Smooth muscle cell (in vitro differentiated cells): ENCODE data around the gene GALNS. TPM values are rescaled to one million over a fixed set of nuclear protein-coding genes. Genes with fewer than 3 reads are reported as not detected.
A peak's percentile ranks its signal among the peaks of the same experiment; 100 is the strongest.

Experiments used
- DNase-seq: peaks from one replicate; lab custom pipeline; 2025; ENCODE audit not compliant: unreplicated experiment; lab: John Stamatoyannopoulos, UW
- H2AFZ ChIP-seq: fragments of 200-600 bp; sonication (generic); 2 replicates; pipeline ENCODE4 v1.6.0; 2016; ENCODE audit warnings: antibody characterized with exemption, low read depth, mild to moderate bottlenecking
- H3F3A ChIP-seq: fragments of 200-600 bp; sonication (generic); 2 replicates; pipeline ENCODE4 v1.6.0; 2017; ENCODE audit warnings: antibody characterized with exemption, low read depth
- H3K27ac ChIP-seq: fragments of 200-600 bp; sonication (generic); 2 replicates; pipeline ENCODE4 v1.5.1; 2016; ENCODE audit warnings: low read depth, mild to moderate bottlenecking
- H3K27me3 ChIP-seq: fragments of 200-600 bp; sonication (generic); 2 replicates; pipeline ENCODE4 v1.6.1; 2016; ENCODE audit warnings: low read depth, mild to moderate bottlenecking
- H3K36me3 ChIP-seq: fragments of 200-600 bp; sonication (generic); 2 replicates; pipeline ENCODE4 v1.5.1; 2016; ENCODE audit warnings: low read depth
- H3K4me1 ChIP-seq: fragments of 200-600 bp; sonication (generic); 2 replicates; pipeline ENCODE4 v1.5.1; 2016; ENCODE audit warnings: low read depth
- H3K4me2 ChIP-seq: fragments of 200-600 bp; sonication (generic); 2 replicates; pipeline ENCODE4 v1.6.0; 2016; ENCODE audit warnings: mild to moderate bottlenecking
- H3K4me3 ChIP-seq: fragments of 200-600 bp; sonication (generic); 2 replicates; pipeline ENCODE4 v1.5.1; 2016; ENCODE audit warnings: mild to moderate bottlenecking
- H3K79me2 ChIP-seq: fragments of 200-600 bp; sonication (generic); 2 replicates; pipeline ENCODE4 v1.6.0; 2016; ENCODE audit warnings: low read depth, mild to moderate bottlenecking
- H3K9ac ChIP-seq: fragments of 200-600 bp; sonication (generic); 2 replicates; pipeline ENCODE4 v1.6.0; 2016; ENCODE audit warnings: low read depth
- H3K9me3 ChIP-seq: fragments of 200-600 bp; sonication (generic); replicated peaks from 2 replicates; pipeline ENCODE4 v1.5.1; 2016; ENCODE audit warnings: low read depth
- H4K20me1 ChIP-seq: fragments of 200-600 bp; sonication (generic); 2 replicates; pipeline ENCODE4 v1.6.0; 2016; ENCODE audit warnings: low read depth
- CTCF ChIP-seq: fragments of 200-600 bp; sonication (generic); IDR thresholded peaks from 2 replicates; pipeline ENCODE4 v1.5.1; 2017; ENCODE audit warnings: borderline replicate concordance, mild to moderate bottlenecking, antibody characterized with exemption; ENCODE audit not compliant: insufficient read depth, poor library complexity, severe bottlenecking
- WGBS: methylation state at CpG from one replicate; pipeline ENCODE4 v1.1.7; 2016; ENCODE audit warnings: low lambda C conversion rate; 5-methylcytosine and 5-hydroxymethylcytosine counted together
- polyA plus RNA-seq: library from polyadenylated mRNA; unstranded; fragments of >200 nt; fragmentation: Nextera tagmentation; extraction: Ambion mirVana; gene quantifications from 2 replicates; pipeline ENCODE4 v1.2.1, GENCODE V29; 2016
- total RNA-seq: library from RNA; depleted of rRNA; stranded (reverse); fragments of >200 nt; gene quantifications from 2 replicates; pipeline ENCODE4 v1.2.3, GENCODE V29; 2014

Gene GALNS
- total and polyA plus RNA-seq, 2 experiments from 2014 or later, result 20.8 to 21.3 TPM

GRCh38 chr16:88783391-88784073 is 73.2 kb downstream of the GALNS start:
- H3K27ac ChIP-seq, result peak overlapping the region; percentile 94
- H3K9me3 ChIP-seq, result no peaks in the 10 kb centered on the region
- H3K9ac ChIP-seq, result peak overlapping the region; percentile 94
- H2AFZ ChIP-seq, result no peak overlapping the region
- peak overlapping the region; percentile 91 for H3K4me2 ChIP-seq
- peak overlapping the region; percentile 90 for H3K4me3 ChIP-seq
- peaks cover 53% of the 10 kb centered on the region for H4K20me1 ChIP-seq
- WGBS, result 45% methylated on average over 27 of the region's 27 CpGs
- DNase-seq, result no peak
- peaks cover 62% of the 10 kb centered on the region for H3K79me2 ChIP-seq
- TF ChIP-seq CTCF, result no peak
- no peaks in the 10 kb centered on the region for H3K36me3 ChIP-seq
- no peaks in the 10 kb centered on the region for H3K27me3 ChIP-seq
- peaks cover 6% of the 10 kb centered on the region for H3F3A ChIP-seq
- peaks cover 16% of the 10 kb centered on the region for H3K4me1 ChIP-seq

GRCh38 chr16:88782454-88783390 is 74.0 kb downstream of the GALNS start:
- Histone ChIP-seq H3K4me1 (peaks cover 19% of the 10 kb centered on the region), H3K9ac (peak overlapping the region; percentile 94), H3F3A (peaks cover 6% of the 10 kb centered on the region), H4K20me1 (peaks cover 61% of the 10 kb centered on the region), H2AFZ (no peak overlapping the region), H3K4me3 (peak overlapping the region; percentile 90), H3K27ac (peak overlapping the region; percentile 94), H3K36me3 (no peaks in the 10 kb centered on the region), H3K4me2 (peak overlapping the region; percentile 91), H3K9me3 (no peaks in the 10 kb centered on the region), H3K27me3 (no peaks in the 10 kb centered on the region), H3K79me2 (peaks cover 71% of the 10 kb centered on the region)
- no peak for TF ChIP-seq CTCF
- peak; percentile 25 for DNase-seq
- WGBS, result 47% methylated on average over 15 of the region's 16 CpGs

GRCh38 chr16:88781140-88782077 is 75.3 kb downstream of the GALNS start:
- Histone ChIP-seq H3K9ac (peak overlapping the region; percentile 24), H3K4me2 (peak overlapping the region; percentile 50), H3K27me3 (no peaks in the 10 kb centered on the region), H3K27ac (peak overlapping the region; percentile 94), H3K36me3 (no peaks in the 10 kb centered on the region), H3K4me3 (no peak overlapping the region), H3F3A (peaks cover 6% of the 10 kb centered on the region), H3K79me2 (peaks cover 79% of the 10 kb centered on the region), H3K9me3 (no peaks in the 10 kb centered on the region), H4K20me1 (peaks cover 74% of the 10 kb centered on the region), H3K4me1 (peaks cover 23% of the 10 kb centered on the region), H2AFZ (no peak overlapping the region)
- WGBS, result 81% methylated on average over 27 of the region's 28 CpGs
- no peak for DNase-seq
- TF ChIP-seq CTCF, result no peak
